Effector CD4-positive, alpha-beta T cell (primary cell): Measurements from ENCODE around the gene NOTUM. TPM values are rescaled to one million over a fixed set of nuclear protein-coding genes. Genes with fewer than 3 reads are reported as not detected.

Experiments used
- DNase-seq: peaks from one replicate; pipeline ENCODE4 v3.0.0-alpha.2; 2020
- total RNA-seq: gene quantifications from one replicate; lab custom pipeline; 2026; lab: John Stamatoyannopoulos, UW

The NOTUM gene
- not detected for total RNA-seq

DNA sequence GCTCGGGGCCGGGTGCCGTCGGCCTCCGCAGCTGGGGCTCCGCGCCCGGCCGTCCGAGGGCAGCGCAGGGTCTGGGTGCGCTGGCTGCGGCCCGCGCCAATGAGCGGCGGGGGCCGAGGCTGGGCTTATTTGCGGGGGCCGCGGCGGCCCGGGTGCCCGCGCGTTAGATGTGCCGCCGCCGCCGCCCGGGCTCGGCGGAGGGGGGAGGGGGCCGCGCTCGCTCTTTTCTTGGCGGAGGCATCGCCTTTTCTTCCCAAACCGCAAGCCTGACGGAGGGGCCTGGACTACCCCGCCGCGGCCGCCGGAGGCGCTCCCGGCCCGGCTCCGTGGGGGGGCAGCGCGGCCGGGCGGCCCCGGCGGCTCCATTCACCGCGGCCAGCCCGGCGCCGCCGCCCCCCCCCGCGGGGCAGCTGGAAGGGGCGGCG, at the start of gene NOTUM:
Gene NOTUM (minus strand): TSS at position 101 of the 425 bp plus-strand sequence. CDS start 278 bp downstream, outside the sequence.
- no peak for DNase-seq

DNA sequence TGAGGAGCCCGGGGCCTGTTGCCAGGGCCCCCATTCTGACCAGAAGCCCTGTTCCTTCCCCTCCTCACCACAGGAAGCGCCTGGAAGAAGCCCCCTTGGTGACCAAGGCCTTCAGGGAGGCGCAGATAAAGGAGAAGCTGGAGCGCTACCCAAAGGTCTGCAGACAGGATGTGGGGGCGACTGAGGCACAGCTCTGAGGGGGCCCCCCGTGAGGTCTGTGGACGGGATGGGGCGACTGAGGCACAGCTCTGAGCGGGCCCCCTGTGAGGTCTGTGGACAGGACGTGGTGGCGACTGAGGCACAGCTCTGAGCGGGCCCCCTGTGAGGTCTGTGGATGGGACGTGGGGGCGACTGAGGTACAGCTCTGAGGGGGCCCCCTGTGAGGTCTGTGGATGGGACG, 48.4 kb upstream of the NOTUM start:
- DNase-seq, result no peak

DNA sequence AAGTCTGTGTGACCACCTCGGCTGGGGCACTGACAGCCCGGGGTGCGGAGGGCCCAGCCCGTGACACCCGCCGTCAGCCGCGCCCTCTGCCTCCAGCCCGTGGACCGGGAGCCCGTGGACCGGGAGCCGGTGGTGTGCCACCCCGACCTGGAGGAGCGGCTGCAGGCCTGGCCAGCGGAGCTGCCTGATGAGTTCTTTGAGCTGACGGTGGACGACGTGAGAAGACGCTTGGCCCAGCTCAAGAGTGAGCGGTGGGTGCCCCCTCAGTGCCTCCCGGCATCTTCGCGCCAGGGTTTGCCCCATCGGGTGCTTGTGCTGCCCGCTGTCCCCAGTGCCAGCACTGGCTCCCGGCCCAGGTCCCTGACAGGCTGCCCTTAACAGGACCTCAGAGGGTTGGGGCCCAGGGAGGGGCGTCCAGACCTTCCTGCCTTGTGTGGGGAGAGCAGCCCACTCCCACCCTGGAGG, 48.0 kb upstream of the NOTUM start:
- no peak for DNase-seq

DNA sequence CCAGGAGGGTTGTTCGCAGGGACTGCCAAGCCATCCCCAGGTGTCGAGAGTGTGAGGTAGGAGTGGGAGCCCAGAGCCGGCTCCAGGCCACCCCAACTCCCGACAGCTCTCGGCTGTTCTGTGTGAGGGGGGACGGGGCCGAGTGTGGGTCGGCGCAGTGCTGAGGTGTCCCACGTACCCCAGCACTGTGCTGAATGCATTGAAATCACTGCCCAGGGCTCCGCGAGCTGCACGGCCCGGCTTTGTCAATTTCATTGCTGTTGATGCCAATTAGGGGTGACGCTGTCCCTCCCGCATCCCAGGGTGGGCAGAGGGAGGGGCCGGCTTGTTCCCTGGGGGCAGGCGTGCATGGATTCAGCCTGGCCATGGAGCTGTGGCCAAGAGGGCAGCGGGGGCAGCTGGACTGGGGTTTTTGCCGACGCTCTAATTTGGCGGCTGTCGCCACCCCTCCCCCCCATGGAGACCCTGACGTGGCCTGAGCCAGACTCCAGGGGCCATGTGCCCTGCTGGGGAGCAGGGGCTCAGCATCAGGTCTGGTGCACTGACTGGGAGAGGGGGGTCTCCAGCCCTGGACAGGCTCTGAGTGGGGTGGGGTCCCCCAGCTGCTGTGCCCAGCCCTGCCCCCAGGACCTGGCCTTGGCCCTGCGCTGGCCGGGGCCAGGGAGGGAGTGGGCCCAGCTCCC, 47.4 kb upstream of the NOTUM start:
- no peak for DNase-seq

DNA sequence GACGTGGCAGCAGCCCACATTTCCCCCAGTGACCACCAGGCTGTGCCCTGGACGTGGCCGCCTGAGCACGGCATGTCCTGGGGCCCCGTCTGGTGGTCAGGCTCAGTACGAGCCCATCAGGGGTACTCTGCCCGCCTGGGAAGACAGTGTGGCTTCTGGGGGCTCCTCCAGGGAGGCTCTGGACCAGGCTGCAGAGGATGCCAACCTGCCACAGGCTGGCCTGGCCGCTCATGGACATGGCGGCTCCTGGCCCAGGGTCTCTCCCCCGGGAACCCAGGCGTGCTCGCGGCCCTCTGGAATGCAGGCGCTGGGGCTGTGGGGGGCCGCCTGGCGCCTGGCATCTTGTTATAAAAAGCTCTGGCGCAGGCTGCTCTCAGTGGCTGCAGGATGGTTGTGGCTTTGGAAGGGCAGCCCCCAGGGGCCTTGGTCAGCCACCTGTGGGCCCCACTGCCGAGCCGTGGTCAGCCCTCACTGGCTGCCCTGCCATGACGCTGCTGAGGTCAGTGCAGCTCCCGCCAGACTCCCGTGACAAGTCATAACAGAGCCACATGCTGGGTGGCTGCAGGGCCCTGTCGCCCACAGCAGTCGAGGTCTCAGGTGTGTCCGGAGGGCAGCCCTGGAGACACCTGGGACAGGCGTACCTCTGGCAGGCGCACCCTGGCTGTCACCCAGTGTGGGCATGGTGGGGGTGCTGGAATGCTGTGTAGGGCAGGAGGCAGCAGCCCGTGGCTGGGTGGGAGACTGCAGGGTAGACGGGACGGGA, 46.7 kb upstream of the NOTUM start:
- no peak for DNase-seq

DNA sequence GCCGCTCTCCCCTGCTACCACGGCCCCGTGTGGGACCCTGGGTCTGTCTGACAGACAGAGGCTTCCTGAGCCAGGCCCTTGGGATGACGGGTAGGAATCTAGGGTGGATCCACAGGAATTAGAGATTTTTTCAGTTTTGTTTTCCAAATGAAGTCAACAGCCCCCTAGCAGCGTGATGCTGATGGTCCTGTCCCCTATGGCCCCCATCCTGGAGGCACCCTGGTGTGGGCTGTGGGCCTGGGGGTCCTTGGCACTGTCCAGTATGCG, 46.2 kb upstream of the NOTUM start:
- no peak for DNase-seq

DNA sequence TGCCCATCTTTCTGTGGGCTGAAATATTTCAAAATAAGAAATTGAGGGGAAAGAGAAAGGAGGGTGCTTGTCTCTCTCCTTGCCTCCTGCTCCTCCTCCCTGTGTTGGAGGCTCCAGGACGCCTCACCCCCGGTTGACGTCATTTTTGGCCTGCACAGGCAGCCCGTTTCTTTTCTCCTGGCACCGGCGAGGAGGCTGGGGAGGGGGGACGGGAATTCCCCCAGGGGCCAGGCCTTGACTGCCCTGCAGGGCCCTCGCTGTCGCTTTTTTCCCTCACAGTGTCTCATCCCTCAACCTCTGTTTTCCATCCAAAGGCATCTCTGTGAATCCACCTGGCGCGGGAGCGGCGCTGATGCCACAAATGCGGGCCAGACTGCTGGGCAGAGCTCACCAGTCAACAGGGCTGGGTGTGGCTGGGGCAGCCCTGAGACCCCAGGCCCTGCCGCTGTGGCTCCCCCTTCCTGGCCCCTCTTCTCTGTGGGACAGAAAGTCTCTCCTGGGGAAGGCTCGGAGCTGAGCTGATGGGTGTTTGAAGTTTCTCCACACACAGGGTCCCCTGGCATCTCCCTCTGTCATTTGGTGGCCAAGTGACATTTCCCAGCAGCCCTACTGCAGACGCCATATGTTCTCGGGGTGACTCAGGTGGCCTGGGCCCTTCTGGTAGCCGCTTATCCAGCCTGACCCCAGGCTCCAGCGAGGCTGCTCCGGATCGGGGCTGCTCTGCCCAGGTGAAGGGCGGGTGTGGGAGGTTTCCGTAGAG, 45.7 kb upstream of the NOTUM start:
- no peak for DNase-seq

DNA sequence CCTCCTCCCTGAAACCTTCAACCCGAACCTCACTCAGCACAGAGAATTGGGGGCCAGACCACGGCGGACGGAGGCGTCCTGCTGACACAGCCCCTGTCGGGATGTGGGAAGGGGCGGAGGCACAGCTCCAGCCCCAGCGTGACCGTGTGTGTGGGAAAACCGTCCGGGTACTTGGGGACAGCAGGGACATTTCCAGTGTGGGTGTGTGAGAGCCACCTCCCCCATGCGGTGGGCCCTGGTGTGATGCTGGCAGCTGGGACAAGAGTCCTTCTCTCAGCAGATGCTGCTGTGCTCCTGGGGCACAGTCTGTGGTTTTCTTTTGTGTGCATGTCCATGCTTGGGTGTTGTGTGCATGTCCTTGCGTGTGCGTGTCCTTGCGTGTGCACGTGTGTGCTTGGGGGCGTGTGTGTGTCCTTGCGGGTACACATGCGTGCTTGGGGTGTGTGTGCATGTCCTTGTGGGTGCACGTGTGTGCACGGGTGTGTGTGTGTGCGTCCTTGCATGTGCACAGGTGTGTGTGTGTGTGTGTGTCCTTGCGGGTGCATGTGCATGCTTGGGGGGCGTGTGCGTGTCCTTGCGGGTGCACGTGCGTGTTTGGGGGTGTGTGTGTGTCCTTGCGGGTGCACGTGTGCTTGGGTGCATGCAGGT, 44.8 kb upstream of the NOTUM start:
- DNase-seq, result no peak

DNA sequence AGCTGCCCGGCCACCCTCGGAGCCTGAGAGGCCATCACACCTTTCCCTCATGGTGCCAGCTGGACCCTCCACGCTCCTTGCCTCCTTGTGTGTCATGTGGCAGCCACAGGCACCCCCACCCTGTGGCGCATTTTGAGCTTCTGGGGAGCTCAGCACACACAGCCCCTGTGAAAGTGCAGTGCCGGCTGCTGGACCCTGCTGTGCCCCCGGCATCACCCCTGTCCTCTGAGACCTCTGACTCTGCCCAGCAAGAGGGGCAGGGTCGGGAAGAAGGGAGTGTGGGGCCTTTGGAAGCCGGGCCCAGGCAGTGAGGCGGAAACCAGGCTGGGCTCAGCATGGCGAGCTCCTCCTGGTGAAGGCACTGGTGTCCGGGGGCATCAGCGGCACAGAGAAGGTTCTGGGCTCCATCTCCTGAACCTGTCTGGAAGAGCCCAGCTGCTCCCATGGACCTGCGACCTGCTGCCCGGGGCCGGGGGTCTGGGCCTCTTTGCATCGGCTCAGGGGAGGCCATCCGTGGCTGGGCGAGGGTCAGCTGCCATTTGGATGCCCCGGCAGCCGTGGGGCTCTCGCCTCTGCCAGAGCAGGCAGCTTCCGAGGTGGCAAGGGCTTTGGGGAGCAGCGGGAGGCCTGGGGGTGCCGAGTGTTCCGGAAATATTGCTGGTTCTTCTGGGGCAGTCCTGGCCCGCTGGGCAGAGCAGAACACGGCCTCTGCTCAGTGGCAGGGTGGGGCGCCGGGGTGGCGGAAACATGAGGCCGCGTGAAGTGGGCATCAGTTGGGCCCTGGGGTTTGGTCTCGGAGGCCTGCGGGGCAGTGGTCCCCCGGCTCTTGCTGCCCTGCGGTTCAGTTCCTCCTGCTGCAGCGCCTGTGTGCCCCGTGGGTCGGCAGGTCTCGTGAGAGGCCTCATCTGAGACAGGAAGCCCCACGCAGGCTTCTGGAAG, 43.8 kb upstream of the NOTUM start:
- DNase-seq, result no peak

DNA sequence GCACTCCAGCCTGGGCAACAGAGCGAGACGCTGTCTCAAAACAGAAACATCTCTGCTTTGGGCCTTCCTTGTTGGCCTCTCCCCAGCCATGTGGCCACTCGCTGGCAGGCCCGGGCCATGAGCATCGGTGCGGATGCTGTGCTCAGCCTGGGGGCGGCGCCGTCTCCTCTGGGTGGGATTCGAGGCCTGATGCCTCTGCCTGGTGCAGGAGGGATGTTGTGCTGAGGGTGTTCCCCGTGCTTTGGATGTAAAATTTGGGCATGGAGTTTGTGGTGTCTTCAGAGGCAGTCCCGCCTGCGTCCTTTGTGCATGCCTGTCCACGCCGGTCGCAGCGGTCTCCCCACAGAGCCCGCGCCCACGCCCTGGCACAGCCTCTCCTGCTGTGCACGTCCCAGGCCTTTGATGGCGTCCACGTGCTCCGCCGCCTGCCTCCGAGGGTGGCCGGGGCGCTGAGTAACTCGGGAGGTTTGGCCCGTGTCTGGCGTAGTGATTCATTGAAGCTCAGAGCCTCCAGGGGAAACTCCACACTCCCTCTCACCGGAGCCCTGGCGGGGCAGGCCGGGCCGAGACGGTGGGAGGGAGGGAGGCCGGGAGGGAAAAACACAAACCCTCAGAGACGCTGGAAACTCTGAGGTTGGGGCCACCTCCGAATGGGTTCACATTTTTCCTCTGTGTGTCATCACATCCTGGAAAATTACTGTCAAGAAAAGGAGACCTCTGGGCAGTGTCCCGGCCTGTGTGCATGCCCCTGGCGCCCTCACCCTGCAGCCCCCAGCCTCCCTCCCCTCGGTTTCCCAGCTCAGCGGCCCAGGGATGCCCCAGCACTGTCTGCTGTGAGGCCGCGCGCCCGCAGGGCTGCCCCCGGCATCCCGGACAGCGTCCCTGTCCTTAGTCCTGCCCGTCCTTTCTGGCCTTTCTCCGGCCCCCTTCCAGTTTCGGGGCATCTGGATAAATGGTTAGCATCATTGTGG, 42.7 kb upstream of the NOTUM start:
- DNase-seq, result no peak

DNA sequence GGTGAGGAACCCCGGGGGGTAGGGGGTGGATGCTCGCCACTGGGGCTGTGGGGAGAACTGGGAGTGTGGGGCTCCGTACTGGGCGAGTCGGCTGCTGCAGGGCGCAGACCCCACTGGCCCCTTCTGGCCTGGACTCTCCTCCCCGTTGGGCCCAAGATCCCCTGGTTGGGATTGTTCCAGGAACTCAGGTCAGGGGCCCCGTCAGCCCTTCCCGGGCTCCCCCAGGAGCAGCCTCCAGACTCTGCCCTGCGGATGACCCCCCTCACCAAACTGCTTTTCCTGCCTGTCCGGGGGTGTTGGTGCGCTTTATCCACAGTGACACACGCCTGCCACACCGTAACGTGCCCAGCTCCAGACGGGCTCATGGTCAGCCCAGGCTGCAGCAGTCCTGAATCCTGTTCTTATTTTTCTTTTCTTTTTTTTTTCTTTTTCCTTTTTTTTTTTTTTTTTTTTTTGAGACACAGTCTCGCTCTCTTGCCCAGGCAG, 40.6 kb upstream of the NOTUM start:
- no peak for DNase-seq

DNA sequence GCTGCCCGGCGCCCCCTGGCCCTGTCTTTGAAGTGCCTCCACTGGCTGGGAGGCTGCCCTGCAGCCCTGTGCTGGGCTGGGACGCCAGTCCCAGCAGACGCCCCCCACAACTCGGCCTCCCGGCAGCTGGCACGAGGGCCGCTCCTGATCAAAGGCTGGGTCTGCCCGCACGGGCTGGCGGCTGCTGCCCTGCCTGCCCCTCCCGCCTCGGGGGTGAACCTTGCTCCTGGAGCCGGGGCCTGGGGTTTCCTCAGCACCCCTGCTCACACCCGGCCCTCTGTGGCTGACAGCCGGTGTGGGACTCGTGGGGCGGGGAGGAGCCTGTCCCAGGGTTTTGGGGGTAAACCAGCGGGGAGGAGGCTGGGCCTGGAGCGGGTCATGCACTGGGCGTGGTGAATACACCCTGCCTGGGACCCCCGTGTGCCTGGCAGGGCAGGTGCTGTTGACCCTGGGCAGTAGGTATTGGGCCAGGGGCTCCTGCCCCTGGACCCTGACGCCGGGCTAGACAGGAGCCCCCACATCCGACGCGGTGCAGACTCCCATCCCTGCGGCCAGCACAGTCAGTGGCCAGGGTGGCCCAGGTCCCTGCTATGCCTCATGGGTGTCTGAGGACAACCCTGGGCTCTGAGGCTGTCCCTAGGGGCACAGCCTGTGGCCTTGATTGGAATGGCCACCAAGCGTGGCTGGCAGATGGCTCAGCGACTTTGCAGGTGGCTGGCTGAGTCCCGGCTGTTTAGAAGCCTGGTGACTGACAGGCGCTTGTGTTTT, 40.0 kb upstream of the NOTUM start:
- no peak for DNase-seq

DNA sequence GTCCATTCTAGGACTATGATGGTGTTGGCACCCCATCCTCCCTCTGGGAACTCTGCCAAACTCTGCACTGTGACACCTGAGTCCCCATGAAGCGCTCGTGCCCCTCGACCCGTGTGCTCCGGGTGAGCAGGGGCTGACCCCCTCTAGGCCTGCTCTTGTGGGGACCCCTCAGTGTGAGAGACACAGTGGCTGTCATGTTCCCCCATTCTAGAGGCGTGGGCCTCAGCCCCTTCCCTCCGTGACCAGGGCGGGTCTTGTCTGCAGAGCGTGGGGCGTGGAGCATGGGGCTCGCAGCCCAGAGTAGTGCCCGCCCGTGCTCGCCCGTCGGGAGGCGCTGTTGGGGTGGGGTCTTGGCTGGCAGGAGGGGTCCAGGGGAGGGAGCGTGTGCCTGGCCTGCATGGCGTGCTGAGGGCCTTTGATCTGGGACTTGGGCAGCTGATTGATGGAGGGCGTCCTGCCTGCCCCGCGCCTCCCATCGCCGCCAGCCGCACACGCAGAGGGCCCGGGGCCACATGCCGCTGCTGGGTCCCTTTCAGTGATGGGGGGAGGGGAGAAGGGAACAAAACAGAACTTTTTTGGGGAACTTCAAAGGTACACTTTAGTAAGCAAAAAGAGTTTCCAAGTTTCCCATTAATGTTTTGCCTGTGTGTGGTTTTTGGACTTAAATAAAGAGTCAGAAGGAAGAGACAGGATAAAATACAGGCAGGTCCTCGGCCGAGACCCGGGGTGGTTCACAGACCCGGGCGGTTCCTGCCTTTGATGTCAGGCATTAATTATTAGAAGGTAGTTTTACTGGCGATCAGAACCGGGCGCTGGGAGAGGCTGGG, 39.2 kb upstream of the NOTUM start:
- no peak for DNase-seq

DNA sequence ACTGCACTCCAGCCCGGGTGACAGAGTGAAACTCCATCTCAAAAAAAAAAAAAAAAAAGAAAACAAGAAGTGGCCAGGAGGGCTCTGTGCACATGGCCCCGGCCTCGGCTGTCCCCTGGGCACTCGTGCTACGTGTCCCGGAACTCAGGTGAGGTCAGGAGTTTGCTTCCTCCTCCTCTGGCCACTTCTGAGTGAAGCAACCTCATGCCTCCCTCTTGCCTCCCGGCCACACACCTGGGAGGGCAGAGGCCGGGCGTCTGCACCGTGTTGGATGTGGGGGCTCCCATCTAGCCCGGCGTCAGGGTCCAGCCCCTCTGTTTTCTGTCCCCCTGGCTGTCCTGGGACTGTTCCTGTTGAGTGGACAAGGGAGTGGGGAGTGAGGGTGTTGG, 38.6 kb upstream of the NOTUM start:
- no peak for DNase-seq

DNA sequence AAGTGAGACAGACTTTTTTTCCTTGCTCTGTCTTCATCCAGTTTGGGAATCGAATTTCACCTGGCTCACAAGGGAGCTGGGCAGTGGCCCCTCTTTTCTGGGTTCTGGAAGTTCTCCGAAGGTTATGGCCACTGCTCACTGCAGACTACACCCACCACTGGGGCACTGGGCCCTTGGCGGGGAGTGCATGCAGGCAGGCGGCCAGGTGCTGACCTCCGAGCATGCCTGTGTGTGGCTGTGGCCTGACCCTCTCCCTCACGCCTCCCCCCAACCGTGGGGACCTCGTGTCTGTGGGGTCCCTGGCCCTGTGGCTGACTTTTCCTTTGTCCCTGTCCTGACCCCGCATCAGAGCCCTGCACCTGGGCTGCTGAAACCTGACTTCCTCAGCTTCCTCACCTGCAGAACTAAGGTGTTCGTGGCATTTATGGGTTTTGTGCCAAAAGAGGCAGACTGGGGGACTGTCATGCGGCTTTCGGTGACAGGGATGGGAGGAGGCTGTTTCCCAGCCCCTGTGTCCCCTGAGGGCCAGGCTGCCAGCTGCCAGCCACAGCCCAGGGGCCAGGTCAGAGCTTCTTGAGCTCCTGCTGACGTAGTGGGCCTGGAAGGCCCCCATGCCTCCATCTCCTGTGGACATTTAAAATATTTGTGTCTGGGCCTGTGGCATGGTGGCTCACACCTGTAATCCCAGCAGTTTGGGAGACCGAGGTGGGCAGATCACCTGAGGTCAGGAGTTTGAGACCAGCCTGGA, 37.9 kb upstream of the NOTUM start:
- no peak for DNase-seq

DNA sequence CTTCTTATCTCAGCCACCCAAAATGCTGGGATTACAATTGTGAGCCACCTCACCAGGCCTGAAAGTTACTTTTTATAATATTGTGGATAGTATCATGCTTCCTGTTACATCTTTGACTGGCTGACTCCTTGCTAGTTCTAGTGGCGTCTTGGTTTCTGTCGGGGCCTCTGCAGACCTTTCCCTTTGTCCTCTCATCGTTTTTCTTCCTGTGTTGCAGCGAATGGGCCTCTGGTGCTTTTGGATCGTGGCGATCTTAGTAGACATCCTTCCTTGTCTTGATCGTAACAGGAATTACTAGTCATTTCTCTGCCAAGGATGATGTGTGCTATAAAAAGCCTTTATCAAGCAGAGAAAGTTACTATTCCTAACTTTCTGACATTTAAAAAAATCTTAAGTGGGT, 37.2 kb upstream of the NOTUM start:
- DNase-seq, result no peak

DNA sequence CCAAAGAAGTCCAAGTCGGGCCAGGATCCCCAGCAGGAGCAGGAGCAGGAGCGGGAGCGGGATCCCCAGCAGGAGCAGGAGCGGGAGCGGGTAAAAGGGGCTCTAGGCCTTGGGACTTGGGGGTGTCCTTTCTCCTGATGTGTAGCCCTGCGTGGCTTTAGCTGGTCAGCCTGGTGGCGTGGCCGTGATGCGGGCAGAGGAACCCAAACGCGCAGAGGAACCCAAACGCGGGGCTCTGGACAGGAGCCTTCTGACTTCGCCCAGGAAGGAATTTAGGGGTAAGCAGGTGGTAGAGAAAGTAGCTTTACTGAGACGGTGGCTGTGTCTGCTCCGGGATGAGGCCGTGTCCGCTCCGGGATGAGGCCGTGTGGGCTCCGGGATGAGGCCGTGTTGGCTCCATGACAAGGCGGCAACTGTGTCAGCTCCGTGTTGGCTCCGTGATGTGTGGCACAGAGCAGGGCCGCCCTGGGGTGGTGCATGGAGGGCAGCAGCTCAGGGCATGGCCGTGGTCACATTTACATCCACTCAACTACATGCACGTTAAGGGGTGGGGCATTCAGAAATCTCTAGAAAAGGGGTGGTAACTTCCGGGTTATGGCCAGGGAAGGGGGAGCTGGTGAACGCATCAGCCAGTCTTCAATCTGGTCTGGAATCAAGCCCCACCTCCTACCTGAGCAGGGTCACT, 35.9 kb upstream of the NOTUM start:
- DNase-seq, result no peak
